ENCODE results near the gene OR5F1.

Gene OR5F1

GRCh38 chr11:55994525-55994924 lies at the start of gene OR5F1:
Gene OR5F1, minus strand, starts transcription at chr11:55994625. Its CDS starts 0 bp downstream, at chr11:55994625.
- DNase-seq (ENCODE audit: low read depth), result no peak

- DNase-seq (ENCODE audit: low read depth), result no peak
Observed at GRCh38 chr11:56027354-56027753, 32.9 kb upstream of the OR5F1 start, which contains the start of gene OR5AS1. Gene OR5AS1, plus strand, starts transcription at chr11:56027654. Its CDS starts 2,765 bp downstream, at chr11:56030419.

- no peak for DNase-seq (ENCODE audit: low read depth)
Observed at GRCh38 chr11:56013805-56014204, 19.4 kb upstream of the OR5F1 start.

GRCh38 chr11:56010716-56011115 lies 16.3 kb upstream of the OR5F1 start:
- no peak for DNase-seq (ENCODE audit: low read depth)

GRCh38 chr11:55970935-55971334 lies 23.5 kb downstream of the OR5F1 start:
- no peak for DNase-seq (ENCODE audit: low read depth)

- DNase-seq (ENCODE audit: low read depth), result no peak
Observed at GRCh38 chr11:55969845-55970244, 24.6 kb downstream of the OR5F1 start, which contains the start of gene OR10AG1. Gene OR10AG1, minus strand, starts transcription at chr11:55969945. Its CDS starts 38 bp downstream, at chr11:55969907.

- no peak for DNase-seq (ENCODE audit: low read depth)
Observed at GRCh38 chr11:55967914-55968313, 26.5 kb downstream of the OR5F1 start.

- no peak for DNase-seq (ENCODE audit: low read depth)
Observed at GRCh38 chr11:55966391-55966790, 28.0 kb downstream of the OR5F1 start.

- DNase-seq (ENCODE audit: low read depth), result no peak
Observed at GRCh38 chr11:55956521-55956920, 37.9 kb downstream of the OR5F1 start.

GRCh38 chr11:55949330-55949729 lies 45.1 kb downstream of the OR5F1 start:
- DNase-seq (ENCODE audit: low read depth), result no peak
